Neural crest cell (in vitro differentiated cells): ENCODE results near the gene RHEB. TPM values are rescaled to one million over a fixed set of nuclear protein-coding genes. Genes with fewer than 3 reads are reported as not detected.

ENCODE experiments used
- DNase-seq: peaks from one replicate; pipeline ENCODE4 v3.0.0; 2021; ENCODE audit warnings: low read depth, mixed read lengths, low spot score
- H3K27ac Mint-ChIP-seq: one replicate; pipeline ENCODE4 v1.8.0; 2021; ENCODE audit warnings: mild to moderate bottlenecking, mixed read lengths; ENCODE audit not compliant: unreplicated experiment
- H3K27me3 Mint-ChIP-seq: 2 replicates; pipeline ENCODE4 v1.8.0; 2021; ENCODE audit warnings: low read depth, mild to moderate bottlenecking, mixed read lengths
- H3K36me3 Mint-ChIP-seq: 2 replicates; pipeline ENCODE4 v1.8.0; 2021; ENCODE audit warnings: low read depth, mild to moderate bottlenecking, mixed read lengths
- H3K4me1 Mint-ChIP-seq: 2 replicates; pipeline ENCODE4 v1.8.0; 2021; ENCODE audit warnings: mixed read lengths
- H3K4me3 Mint-ChIP-seq: one replicate; pipeline ENCODE4 v1.8.0; 2021; ENCODE audit warnings: mild to moderate bottlenecking, mixed read lengths
- H3K9me3 Mint-ChIP-seq: 2 replicates; pipeline ENCODE4 v1.8.0; 2021; ENCODE audit warnings: mixed read lengths
- total RNA-seq: library from RNA; stranded (reverse); gene quantifications from 2 replicates; pipeline ENCODE4 v1.2.1, GENCODE V29; 2021
- TF ChIP-seq, protein P1 (sequence below): fragments of 200-600 bp; sonication (generic); conservative IDR thresholded peaks from 2 replicates; pipeline ENCODE4 v1.5.0; 2021; ENCODE audit warnings: antibody characterized with exemption, mild to moderate bottlenecking

Gene RHEB
- total RNA-seq, 1 donor from 2014 or later: 92.9 TPM

DNA sequence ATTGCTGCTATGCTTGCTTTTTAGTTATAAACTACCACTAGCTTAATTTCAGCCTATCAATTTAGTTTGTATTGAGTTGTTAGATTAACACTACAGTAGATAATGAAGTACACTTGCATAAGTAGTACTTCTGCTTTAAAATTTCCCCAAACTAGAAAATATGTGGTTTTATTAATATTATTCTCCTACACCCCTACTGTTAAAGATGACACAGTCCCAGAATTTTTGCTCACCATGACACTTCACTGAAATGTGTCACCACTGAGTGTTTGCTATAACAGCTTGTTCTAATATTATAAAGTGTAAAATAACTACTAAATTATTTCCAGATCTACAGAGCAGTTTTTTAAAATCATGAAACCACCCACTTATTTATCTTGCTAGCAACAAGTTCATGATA lies 31.6 kb downstream of the RHEB start:
- Mint-ChIP-seq H3K4me3 (no peak overlapping the region), H3K36me3 (peaks cover 9% of the 10 kb centered on the region), H3K27ac (no peak overlapping the region), H3K4me1 (peaks cover 23% of the 10 kb centered on the region), H3K9me3 (no peaks in the 10 kb centered on the region), H3K27me3 (no peaks in the 10 kb centered on the region)
- TF ChIP-seq, protein P1, sequence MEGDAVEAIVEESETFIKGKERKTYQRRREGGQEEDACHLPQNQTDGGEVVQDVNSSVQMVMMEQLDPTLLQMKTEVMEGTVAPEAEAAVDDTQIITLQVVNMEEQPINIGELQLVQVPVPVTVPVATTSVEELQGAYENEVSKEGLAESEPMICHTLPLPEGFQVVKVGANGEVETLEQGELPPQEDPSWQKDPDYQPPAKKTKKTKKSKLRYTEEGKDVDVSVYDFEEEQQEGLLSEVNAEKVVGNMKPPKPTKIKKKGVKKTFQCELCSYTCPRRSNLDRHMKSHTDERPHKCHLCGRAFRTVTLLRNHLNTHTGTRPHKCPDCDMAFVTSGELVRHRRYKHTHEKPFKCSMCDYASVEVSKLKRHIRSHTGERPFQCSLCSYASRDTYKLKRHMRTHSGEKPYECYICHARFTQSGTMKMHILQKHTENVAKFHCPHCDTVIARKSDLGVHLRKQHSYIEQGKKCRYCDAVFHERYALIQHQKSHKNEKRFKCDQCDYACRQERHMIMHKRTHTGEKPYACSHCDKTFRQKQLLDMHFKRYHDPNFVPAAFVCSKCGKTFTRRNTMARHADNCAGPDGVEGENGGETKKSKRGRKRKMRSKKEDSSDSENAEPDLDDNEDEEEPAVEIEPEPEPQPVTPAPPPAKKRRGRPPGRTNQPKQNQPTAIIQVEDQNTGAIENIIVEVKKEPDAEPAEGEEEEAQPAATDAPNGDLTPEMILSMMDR: no peak
- DNase-seq: no peak

DNA sequence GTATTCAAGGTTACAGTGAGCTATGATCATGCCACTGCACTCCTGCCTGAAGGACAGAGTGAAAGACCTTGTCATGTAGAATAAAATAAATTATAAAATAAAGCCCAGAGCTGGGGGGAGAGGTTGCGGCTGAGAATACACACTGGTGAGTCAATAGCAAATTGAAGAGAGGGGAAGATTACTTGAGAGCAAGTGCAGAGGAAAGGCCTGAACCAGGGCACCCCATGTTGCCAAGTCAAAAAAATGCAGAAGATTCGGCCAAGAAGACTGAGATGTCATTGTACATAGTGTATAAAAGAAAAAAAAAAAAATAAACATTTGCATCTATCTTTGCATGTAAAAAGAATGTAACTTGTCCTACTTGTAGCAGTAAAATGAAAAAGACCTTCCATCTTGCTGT lies 32.5 kb downstream of the RHEB start:
- H3K27me3 Mint-ChIP-seq: no peaks in the 10 kb centered on the region
- peaks cover 9% of the 10 kb centered on the region for H3K36me3 Mint-ChIP-seq
- H3K27ac Mint-ChIP-seq: no peak overlapping the region
- peaks cover 21% of the 10 kb centered on the region for H3K4me1 Mint-ChIP-seq
- no peak overlapping the region for H3K4me3 Mint-ChIP-seq
- DNase-seq: no peak
- no peaks in the 10 kb centered on the region for H3K9me3 Mint-ChIP-seq
- TF ChIP-seq, protein P1: no peak

DNA sequence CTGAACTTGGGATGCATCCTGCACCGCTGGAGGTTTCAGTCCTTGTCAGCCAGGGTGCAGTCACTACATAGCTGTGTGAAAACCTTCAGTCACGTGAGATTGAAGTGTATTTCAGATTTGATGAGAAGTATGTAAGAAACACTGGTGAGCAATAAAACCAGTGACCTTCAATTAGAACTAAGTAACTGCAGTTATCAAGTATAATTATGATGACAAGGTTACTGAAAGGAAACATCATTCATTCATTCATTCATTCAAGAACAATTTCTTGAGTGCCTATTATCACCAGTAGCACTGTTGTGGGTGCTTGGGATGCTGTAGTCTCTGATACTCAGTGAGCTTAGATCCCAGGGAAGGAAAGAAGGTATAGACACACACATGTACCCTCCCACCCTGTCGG lies 33.6 kb downstream of the RHEB start:
- H3K9me3 Mint-ChIP-seq: no peaks in the 10 kb centered on the region
- TF ChIP-seq, protein P1: no peak
- H3K4me1 Mint-ChIP-seq: peaks cover 17% of the 10 kb centered on the region
- H3K27me3 Mint-ChIP-seq: no peaks in the 10 kb centered on the region
- DNase-seq: no peak
- H3K27ac Mint-ChIP-seq: no peak overlapping the region
- peaks cover 9% of the 10 kb centered on the region for H3K36me3 Mint-ChIP-seq
- H3K4me3 Mint-ChIP-seq: no peak overlapping the region

DNA sequence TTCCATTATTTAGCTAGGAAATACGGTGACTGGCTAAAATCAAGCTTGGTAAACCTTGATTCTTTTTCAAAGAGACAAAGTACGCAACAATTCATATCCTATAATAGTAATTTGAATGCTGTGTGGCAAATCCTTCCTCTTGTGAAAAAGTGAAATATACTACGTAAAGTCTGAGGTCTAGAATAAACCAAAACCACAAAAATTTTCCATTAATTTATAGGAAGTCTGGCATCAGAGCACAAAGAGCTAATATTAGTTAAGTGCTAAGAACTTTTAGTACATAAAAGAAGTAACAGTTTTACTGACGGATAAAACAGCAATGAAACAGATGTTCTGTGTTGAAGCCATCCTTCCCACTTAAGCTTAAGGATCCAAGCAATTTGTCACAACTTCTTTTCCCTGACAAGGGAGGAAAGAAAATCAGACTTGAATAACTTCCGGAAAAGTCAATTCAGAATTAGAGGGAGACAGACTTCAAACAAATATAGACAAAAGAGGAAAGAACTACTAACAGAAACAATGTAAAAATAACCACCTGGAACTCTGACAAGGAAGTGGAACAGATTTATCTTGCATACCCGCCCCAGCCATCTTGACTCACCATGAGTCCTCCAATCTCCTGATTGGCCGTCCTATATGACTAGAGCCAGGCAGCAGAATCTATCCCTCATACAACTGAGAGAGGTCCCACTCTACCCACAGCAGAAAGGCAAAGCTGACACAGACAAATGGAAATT lies 34.6 kb downstream of the RHEB start:
- TF ChIP-seq, protein P1: no peak
- no peaks in the 10 kb centered on the region for H3K9me3 Mint-ChIP-seq
- H3K27me3 Mint-ChIP-seq: no peaks in the 10 kb centered on the region
- peaks cover 6% of the 10 kb centered on the region for H3K36me3 Mint-ChIP-seq
- no peak overlapping the region for H3K4me3 Mint-ChIP-seq
- DNase-seq: no peak
- H3K4me1 Mint-ChIP-seq: peaks cover 9% of the 10 kb centered on the region
- no peak overlapping the region for H3K27ac Mint-ChIP-seq

DNA sequence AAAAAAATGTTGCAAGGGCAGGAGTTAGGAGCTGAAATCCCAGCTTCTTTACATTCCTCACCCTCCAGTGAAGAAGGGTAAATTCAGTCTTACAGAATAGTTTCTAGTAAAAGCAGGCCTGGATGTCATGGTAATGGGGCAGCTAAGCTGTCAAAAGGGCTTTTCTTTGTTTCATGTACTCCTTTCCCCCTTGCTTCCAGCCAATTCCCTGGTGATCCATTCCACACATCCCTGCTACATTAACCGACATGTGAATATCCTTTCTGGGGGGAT lies 36.0 kb downstream of the RHEB start:
- TF ChIP-seq, protein P1: no peak
- Mint-ChIP-seq H3K9me3 (no peaks in the 10 kb centered on the region), H3K27ac (no peak overlapping the region), H3K4me1 (peaks cover 4% of the 10 kb centered on the region), H3K36me3 (peaks cover 8% of the 10 kb centered on the region), H3K4me3 (no peak overlapping the region), H3K27me3 (no peaks in the 10 kb centered on the region)
- no peak for DNase-seq
